SU-DHL-6 (cell line): ENCODE results near the gene AK9.

Source experiments
- CTCF ChIP-seq: fragments of 200-600 bp; sonication (generic); IDR thresholded peaks from one replicate; pipeline ENCODE4 v1.5.1; 2017; ENCODE audit warnings: antibody characterized with exemption, mild to moderate bottlenecking, low read length, moderate library complexity; ENCODE audit not compliant: insufficient read depth, poor library complexity, severe bottlenecking
- EZH2phosphoT487 ChIP-seq: fragments of 200-600 bp; sonication (generic), shearing (Covaris generic); conservative IDR thresholded peaks from 2 replicates; pipeline ENCODE4 v1.6.1; 2018; ENCODE audit warnings: mild to moderate bottlenecking, antibody characterized with exemption, low read length, moderate library complexity, mixed read lengths

- TF ChIP-seq CTCF (no peak), EZH2phosphoT487 (no peak)
These were observed 238.8 kb downstream of the AK9 start for GRCh38 chr6:109452181-109452580.
